K562 (cell line): ENCODE results near the gene SEC61A1. TPM values are rescaled to one million over a fixed set of nuclear protein-coding genes. Genes with fewer than 3 reads are reported as not detected.

Experiments used
- ATF4 ChIP-seq: fragments of 450-650 bp; formaldehyde crosslinking; IDR thresholded peaks from 2 replicates; pipeline ENCODE4 v1.4.0; 2022; ENCODE audit warnings: mild to moderate bottlenecking, moderate library complexity
- CXXC5 ChIP-seq: fragments of 250-450 bp; sonication (Bioruptor Pico); IDR thresholded peaks from 2 replicates; pipeline ENCODE4 v1.8.0; 2022; ENCODE audit warnings: inconsistent platforms, mild to moderate bottlenecking, moderate library complexity
- HDAC2 ChIP-seq: fragments of 450-650 bp; IDR thresholded peaks from 2 replicates; pipeline ENCODE4 v1.6.1; 2016; ENCODE audit warnings: mild to moderate bottlenecking
- HMG20A ChIP-seq: fragments of 450-650 bp; formaldehyde crosslinking; conservative IDR thresholded peaks from 2 replicates; pipeline ENCODE4 v1.4.0; 2020; ENCODE audit warnings: mild to moderate bottlenecking, mixed read lengths
- LCOR ChIP-seq: sonication (generic); formaldehyde crosslinking; IDR thresholded peaks from 2 replicates; pipeline ENCODE4 v1.8.0; 2022; ENCODE audit warnings: mild to moderate bottlenecking, missing genetic modification reagents
- LEF1 ChIP-seq: fragments of 450-650 bp; IDR thresholded peaks from 2 replicates; pipeline ENCODE4 v1.6.1; 2016; ENCODE audit warnings: mild to moderate bottlenecking
- MTA1 ChIP-seq: fragments of 450-650 bp; IDR thresholded peaks from 2 replicates; pipeline ENCODE4 v1.6.1; 2017; ENCODE audit warnings: borderline replicate concordance
- PRPF4 ChIP-seq: fragments of 200-400 bp; formaldehyde crosslinking; IDR thresholded peaks from one replicate; pipeline ENCODE4 v1.6.1; 2017; ENCODE audit warnings: low read length, low read depth, mild to moderate bottlenecking; ENCODE audit not compliant: insufficient read depth, poor library complexity, severe bottlenecking
- SETDB1 ChIP-seq: IDR thresholded peaks from one replicate; pipeline ENCODE4 v1.6.1; 2012; ENCODE audit warnings: low read length, control low read depth, inconsistent platforms
- TARDBP ChIP-seq: fragments of 450-650 bp; IDR thresholded peaks from 2 replicates; pipeline ENCODE4 v1.6.1; 2016
- YY1 ChIP-seq, 3 experiments: IDR thresholded peaks; 2 replicates each; pipeline ENCODE4 v1.6.1; 2011; ENCODE audit warnings: low read length in 2 of 3, mild to moderate bottlenecking in 2 of 3, moderate library complexity in 2 of 3, borderline replicate concordance in 1 of 3, control low read depth in 1 of 3, low read depth in 1 of 3; ENCODE audit not compliant: insufficient read depth in 3 of 3, insufficient replicate concordance in 2 of 3, control insufficient read depth in 1 of 3, insufficient read length in 1 of 3; ENCODE audit errors: extremely low read depth in 1 of 3
- ZFP36 ChIP-seq: fragments of 150-350 bp; IDR thresholded peaks from 2 replicates; pipeline ENCODE4 v1.6.1; 2018; ENCODE audit warnings: low read length, low read depth; ENCODE audit not compliant: partially characterized antibody
- ZNF134 ChIP-seq: fragments of 250-450 bp; sonication (Bioruptor Pico); conservative IDR thresholded peaks from 2 replicates; pipeline ENCODE4 v1.4.0; 2020
- ZNF282 ChIP-seq: sonication (generic); formaldehyde crosslinking; IDR thresholded peaks from 2 replicates; pipeline ENCODE4 v1.8.1; 2023; ENCODE audit warnings: missing genetic modification reagents
- ZNF3 ChIP-seq: fragments of 250-450 bp; sonication (Bioruptor Pico); IDR thresholded peaks from 2 replicates; pipeline ENCODE4 v1.5.0; 2021; ENCODE audit warnings: mild to moderate bottlenecking, moderate library complexity
- ZNF318 ChIP-seq, 2 experiments: fragments of 450-650 bp; IDR thresholded peaks; 2 replicates each; pipeline ENCODE4 v1.6.1; 2016; ENCODE audit warnings: mild to moderate bottlenecking in 2 of 2, borderline replicate concordance in 1 of 2, low read depth in 1 of 2, moderate library complexity in 1 of 2
- ZSCAN32 ChIP-seq: fragments of 450-650 bp; formaldehyde crosslinking; IDR thresholded peaks from 2 replicates; pipeline ENCODE4 v1.4.0; 2020; ENCODE audit warnings: mild to moderate bottlenecking, moderate library complexity
- polyA plus RNA-seq, 8 experiments: library from polyadenylated mRNA; depleted of rRNA in 4 of 8; stranded (reverse) in 5 of 8; unstranded in 3 of 8; fragments of >200 nt; fragmentation: Nextera tagmentation in 2 of 8; fragmentation: Illumina TruSeq in 1 of 8; extraction: Ambion mirVana in 2 of 8; extraction: Trizol in 1 of 8; gene quantifications; 2 replicates each; pipeline versions ENCODE4 v1.2.1 to v1.2.3, GENCODE V29; 2011 to 2014; ENCODE audit warnings: inconsistent platforms in 1 of 8, missing spikeins in 1 of 8
- total RNA-seq, 7 experiments: library from RNA; depleted of rRNA in 6 of 7; stranded (reverse); fragments of >200 nt in 6 of 7; fragmentation: Illumina TruSeq in 2 of 7; extraction: Trizol in 2 of 7; gene quantifications; 2 replicates each; pipeline versions ENCODE4 v1.2.1 to v1.2.3, GENCODE V29; 2011 to 2021; ENCODE audit warnings: low replicate concordance in 1 of 7

SEC61A1 gene
- total and polyA plus RNA-seq, 9 of the 15 experiments (the other 6 are each of a cell fraction or from before 2014, with no cell fraction given), result 1.9 to 140 (median 79.1) TPM

GRCh38 chr3:128009952-128010846, 42.0 kb upstream of the SEC61A1 start (continued):
- no peak for TF ChIP-seq SETDB1
- peak in 1 of 2 experiments; percentile 78; a peak in 1 of 4 replicates for TF ChIP-seq ZNF318 (IDR thresholded peaks at IDR 0.05; ENCODE audit: borderline replicate concordance in 1 of 2, low read depth in 1 of 2)
- TF ChIP-seq ZSCAN32, result peak; percentile 83
- peak; percentile 97 for TF ChIP-seq ATF4 (CRISPR knock-in tag)
- TF ChIP-seq LEF1, result peak; percentile 93; the same call in 1 of the 2 replicates
- TF ChIP-seq ZNF282 (CRISPR knock-in tag), result no peak
- no peak for TF ChIP-seq ZNF3
- no peak for TF ChIP-seq ZFP36
- TF ChIP-seq CXXC5 (CRISPR knock-in tag), result peak; percentile 64
- TF ChIP-seq PRPF4, result no peak
- 0 out of 2 replicates have a peak, but pooled peaks have one; percentile 76 for TF ChIP-seq HDAC2
- TF ChIP-seq TARDBP, result 0 out of 2 replicates have a peak, but pooled peaks have one; percentile 23
- TF ChIP-seq MTA1, result peak; percentile 69; the same call in 1 of the 2 replicates
- TF ChIP-seq YY1 (IDR thresholded peaks at IDR 0.05; ENCODE audit: borderline replicate concordance in 1 of 3, control insufficient read depth in 1 of 3, extremely low read depth in 1 of 3, insufficient read depth in 3 of 3, insufficient read length in 1 of 3, insufficient replicate concordance in 2 of 3, low read depth in 1 of 3, low read length in 2 of 3), result no peak
- no peak for TF ChIP-seq ZNF134 (CRISPR knock-in tag)
- TF ChIP-seq LCOR, result no peak
- no peak for TF ChIP-seq HMG20A (CRISPR knock-in tag)
